GM21619 (cell line): ENCODE measurements around the gene HIP1.
"Not testable (repeated sequence)": the region's sequence is repeated elsewhere in the genome, so short reads cannot be mapped to it uniquely, and the experiment has no call there.

ENCODE experiments used
- ATAC-seq: cut with Tn5 transposase; IDR thresholded peaks from one replicate; pipeline ENCODE4 v1.9.1; 2021; ENCODE audit not compliant: unreplicated experiment

HIP1 gene

DNA sequence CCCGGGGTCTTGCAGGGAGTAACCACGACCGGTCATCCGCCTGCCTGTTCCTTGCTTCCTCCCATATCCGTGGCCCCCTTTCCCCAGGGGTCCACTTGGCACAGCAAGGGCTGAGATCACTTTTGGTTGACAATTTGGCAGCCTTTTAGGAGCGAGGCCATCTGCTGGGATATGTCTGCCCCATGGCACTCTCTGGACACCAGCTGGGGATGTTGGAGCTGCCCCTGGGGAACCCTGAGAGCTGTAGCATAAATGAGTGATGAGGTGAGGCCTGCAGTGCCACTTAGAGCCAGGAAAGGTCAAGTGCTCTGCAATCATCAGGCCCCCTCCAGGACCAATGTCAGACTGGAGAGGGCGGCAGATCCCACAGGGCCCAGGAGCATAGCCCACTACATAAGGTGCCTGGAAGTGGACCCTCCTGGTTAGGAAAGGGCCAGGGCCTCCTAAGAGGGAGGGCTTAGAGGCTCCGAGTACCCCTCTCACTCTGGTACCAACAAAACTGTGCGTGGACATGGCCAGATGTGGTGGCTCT lies 92.1 kb downstream of the HIP1 start:
- ATAC-seq, result no peak

DNA sequence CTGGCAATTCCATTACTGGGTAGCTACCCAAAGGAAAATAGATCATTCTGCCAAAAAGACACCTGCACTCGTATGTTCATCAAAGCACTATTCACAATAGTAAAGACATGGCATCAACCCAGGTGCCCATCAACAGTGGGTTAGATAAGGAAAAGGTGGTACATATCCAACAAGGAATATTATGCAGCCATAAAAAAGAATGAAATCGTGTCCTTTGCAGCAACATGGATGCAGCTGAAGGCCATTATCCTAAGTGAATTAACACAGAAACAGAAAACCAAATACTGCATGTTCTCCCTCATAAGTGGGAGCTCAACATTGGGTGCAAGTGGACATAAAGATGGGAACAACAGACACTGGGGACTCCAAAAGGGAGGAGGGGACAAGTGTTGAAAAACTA lies 93.2 kb downstream of the HIP1 start:
- no peak for ATAC-seq

DNA sequence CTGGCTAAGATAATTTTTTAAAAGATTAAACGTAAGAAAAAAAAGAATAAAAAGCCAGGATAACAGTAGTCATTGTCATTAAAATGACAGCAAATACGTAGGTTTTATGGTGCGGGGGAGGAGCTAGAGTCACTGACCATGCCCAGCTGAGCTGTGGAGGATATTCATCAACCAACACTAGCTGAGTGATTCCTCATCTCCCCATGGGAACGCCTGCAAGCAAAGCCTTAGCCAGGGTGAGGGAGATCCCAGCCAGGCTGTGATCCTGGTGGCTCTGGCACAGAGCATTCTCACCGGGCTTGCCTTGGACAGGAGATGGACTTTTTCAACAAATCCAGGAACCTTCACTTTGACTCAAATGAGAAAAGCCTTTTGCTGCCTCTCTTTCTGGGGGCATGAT lies 94.2 kb downstream of the HIP1 start:
- no peak for ATAC-seq

DNA sequence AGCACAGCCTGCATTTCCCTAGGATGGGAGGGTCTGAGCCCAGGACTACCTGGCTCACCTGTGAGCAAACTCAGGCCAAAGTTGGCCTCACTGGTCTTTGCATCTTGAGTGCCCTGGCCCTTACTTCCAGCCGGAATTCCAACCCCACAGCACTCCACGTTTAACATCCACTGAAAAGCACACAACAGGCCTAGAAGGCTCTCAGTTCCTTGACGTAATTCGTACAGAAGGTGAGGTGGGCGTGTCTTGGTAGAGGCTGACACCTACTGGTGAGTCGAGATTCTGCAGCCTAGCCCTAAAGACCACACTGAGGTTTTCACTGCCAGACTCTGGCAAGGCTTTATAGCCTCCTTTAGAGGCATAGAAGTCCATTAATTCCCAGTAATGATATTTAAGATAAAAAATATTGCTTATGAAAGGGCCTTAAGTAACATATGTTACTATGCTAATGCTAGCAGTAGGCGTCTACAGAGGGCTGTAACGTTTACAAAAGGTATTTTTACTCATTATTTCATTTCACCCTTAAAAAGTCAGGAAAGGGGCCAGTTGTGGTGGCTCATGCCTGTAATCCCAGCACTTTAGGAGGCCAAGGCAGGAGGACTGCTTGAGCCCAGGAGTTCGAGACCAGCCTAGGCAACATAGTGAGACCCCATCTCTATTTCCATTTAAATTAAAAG lies 95.8 kb downstream of the HIP1 start:
- peak; percentile 48 for ATAC-seq

DNA sequence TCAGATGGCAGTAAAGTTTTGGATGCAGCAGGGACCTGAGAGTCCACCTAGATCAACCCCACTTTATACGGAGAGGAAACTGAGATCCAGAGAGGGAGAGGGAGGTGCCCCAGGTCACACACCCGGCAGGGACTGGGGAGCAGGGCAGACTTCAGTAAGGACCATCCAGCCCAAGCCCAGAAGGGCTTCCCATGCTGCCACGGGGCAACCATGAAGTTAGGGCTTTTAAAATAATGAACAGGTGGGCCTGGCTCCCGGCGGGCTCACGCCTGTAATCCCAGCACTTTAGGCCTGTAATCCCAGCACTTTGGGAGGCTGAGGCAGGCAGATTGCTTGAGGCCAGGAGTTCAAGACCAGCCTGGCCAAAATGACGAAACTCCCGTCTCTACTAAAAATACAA lies 98.5 kb downstream of the HIP1 start:
- no peak for ATAC-seq

DNA sequence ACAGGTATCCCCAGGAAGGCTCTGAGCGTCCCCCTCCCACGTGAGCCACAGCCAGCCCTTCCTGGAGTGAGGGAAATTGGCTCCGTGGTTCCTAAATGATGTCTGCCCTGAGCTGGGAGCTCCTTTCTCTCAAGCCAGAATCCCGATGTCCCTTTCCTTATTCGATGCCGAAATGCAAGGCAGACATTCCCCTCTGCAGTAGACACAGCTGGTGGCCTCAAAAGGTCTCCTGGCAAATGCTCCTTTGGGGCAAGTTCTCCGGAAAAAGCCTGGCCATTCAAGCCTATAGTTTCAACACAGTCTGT lies 98.9 kb downstream of the HIP1 start:
- ATAC-seq, result no peak

DNA sequence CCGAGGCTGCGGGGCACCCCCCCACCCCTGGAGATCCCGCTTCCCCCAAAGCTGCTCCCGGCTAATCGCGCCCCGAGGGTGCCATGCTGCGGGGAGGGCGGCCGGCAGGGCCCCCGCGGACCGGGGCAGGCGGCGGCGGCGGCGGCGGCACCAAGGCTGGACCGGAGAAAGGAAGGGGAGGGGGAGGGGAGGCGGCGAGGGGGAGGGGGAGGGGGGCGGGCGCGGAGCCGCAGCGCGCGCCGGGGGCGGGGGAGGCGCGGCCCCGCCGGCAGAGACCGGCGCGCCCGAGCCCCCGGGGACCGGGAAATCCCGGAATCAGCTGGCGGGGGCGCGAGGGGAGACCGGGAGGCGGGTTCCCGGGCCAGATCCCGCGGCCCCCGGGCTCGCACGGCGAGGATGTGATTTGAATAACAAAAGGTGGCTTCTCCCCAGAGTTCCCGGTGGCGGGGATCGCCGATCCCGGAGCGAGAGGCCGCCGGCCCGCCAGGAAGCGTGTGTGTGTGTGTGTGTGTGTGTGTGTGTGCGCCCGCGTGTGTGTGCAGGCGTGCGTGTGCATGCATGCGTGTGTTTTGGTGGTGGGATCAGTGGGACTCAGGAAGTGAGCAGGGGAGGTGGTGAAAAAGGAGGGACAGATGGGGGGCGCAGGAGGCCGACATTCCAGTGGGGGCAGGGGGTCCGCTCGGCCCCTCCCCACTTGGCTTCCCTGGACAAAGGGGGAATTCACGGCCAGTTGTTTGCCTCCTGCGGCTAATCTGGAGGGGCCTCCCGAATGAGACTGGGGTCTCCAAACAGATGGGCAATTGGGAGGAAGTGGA lies 99.5 kb downstream of the HIP1 start:
- ATAC-seq, result no peak

DNA sequence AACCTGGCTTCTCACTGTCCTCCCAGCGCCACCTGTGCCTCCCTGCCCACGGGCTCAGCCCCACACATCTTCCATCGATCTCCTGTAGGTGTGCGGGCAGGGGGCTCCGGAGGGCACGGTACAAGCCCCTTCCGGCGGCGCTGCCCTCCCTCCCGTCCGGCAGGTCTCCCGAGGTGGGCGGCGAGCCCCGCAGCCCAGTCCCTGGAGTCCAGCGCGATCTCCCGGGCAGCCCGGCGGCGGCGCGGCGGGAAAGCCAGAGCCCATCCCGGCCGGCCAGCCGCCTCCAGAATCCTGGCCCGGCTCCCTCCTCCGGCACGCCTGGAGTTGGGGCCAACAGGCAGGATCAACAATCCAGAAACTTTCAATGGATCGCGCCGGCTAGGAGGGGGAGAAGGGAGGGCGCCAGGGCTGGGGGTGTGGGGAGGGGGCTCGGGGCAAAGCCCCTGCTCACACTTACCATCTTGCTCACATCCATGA lies 100.1 kb downstream of the HIP1 start:
- ATAC-seq, result no peak

DNA sequence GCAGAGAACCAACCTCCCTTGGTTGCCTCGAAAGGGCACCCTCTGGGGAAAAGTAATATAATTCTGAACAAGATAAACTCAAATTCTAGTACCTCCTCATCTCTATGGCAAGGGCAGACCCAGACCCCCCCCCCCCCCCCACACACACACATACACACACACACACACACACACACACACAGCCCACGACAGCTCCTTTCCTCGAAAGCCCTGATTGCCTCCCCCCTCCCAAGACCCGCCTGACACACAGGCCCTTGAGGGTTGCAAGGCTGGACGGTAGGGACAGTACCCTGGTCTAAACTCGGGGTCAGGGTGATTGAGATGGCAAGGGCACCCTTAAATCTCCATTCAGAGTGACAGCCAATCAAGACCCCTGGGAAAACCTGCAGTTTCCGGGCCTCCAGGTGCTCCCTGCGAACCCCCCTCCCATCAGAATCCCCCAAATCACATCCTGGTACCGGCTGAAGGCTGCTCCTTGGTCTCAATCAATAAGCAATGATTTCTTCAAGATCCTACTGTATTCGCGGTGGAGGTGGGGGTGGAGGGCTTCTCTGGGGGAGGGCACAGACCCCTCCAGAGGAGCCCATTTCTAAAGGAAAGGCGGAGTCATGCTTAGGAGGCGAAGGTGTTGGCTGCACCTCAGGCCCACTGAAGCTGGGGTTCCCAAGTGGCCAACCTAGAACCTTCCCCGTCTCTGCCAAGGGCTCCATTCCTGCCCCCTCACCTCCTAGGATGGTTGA lies 100.7 kb downstream of the HIP1 start:
- no peak for ATAC-seq

DNA sequence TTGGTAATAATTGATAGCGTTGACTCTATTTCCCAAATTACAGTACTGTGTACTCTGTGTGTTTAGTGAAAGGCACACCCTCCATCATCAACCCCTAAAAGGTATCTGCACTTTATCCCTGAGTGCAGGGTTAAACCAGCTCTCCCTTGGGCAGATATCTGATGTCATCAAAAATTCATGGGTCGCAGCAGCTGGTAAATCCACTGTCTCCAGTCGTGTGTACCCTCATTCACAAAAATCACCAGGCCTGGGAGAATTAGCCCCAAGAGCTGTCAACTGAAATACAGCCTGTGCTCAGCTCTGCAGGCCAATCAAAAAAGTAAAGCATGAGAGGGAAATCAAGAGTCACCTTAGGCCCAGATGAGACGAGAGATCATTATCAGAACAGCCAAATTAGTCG lies 103.7 kb downstream of the HIP1 start:
- no peak for ATAC-seq

DNA sequence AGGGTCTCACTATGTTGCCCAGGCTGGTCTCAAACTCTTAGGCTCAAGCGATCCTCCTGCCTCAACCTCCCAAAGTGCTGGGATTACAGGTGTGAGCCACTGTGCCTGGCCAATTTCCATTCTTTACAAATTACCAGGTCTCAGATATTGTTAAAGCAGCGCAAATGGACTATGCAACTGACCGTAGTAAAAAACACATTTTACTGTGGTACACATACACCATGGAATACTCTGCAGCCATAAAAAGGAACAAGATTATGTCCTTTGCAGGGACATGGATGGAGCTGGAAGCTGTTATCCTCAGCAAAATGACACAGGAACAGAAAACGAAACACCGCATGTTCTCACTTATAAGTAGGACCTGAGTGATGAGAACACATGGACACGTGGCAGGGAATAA lies 106.2 kb downstream of the HIP1 start:
- ATAC-seq, result not testable (repeated sequence)

DNA sequence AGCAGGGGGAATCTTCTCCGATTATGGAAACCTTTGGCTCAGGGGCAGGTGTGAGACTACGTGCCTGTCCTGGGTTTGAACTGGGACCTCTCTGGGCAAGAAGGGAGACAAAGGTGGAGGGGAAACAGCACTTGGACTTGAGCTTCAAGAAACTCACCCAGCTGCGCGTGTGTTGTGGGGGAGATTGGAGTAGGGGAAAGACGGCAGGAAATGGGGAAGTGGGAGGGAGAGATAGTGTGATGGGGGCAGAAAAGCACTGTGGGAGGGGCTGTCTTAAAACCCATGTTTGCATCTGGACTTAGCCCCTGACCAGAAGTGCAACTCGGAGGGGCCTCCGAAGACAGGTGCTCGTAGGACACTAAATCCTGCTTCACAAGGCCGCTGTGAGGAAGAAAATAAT lies 107.0 kb downstream of the HIP1 start:
- no peak for ATAC-seq

DNA sequence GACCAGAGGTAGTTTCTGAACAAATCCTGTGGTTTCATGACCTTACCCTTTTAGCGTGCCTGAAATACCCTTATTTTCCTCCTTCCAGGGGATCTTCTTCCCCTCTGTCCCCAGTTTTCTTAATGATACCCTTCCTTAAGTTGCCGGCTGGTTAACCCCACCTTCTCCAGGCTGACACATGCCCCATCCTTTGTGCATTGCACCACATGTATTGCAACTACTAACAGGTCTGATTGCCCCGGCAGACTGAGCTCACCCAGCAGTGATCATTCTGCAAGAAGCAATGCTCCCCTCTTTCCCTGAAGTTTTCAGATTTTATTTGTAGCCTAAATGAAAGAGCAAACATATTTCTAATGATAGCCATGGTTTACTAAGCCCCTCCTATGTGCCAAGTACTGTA lies 108.2 kb downstream of the HIP1 start:
- no peak for ATAC-seq

DNA sequence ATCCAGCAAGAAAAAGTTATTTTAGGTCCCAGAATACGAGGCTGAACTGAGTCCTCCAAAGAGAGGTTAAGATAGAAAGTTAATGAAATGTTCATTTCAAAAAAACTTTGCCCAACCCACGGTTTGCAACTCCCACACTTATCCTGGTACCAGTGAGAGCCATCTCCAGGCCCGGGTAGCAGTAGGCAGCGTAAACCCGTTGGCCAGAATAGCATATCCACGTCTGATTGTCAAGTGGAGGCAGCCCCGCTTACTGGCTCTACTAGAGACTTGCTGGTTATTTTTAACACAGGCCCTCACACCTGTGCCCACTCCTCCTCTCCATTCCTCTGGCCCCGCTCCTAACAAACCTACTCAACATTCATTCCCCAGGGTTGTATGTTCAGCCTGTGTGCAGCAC lies 109.7 kb downstream of the HIP1 start:
- ATAC-seq, result no peak

DNA sequence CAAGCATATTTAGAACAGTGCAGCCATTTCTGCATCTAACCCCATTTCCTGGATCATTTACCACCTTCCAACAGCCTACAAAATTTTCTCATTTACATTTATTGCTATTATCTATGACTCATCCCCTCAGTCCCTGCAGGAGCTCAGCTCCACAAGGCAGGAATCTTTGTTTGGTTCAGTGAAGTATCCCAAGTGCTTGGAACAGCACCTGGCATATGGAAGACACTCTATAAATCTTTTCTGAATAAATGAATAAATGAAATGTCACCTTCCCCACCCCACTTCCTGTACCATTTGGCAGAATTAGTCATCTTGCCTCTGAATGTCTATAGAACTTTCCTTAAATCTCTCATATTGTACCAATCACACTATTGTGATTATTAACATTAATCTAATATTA lies 110.7 kb downstream of the HIP1 start:
- ATAC-seq, result no peak

DNA sequence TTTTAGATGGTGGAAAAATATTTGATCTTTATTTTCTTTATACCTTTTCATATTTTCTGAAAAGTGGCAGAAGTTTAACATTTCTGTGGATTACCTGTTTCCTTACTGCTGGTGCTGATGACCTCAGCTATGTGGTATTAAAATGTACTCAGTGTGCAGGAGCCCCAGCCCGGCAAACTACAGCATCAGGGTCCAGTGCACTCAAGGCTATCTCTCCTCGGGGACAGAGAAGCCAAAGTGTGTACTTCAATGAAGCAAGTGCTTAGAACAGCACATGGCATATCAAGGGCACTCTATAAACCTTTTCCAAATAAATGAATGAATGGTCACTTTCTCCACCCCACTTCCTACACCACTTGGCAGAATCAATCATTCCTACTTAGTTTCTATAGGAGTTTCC lies 111.8 kb downstream of the HIP1 start:
- no peak for ATAC-seq

DNA sequence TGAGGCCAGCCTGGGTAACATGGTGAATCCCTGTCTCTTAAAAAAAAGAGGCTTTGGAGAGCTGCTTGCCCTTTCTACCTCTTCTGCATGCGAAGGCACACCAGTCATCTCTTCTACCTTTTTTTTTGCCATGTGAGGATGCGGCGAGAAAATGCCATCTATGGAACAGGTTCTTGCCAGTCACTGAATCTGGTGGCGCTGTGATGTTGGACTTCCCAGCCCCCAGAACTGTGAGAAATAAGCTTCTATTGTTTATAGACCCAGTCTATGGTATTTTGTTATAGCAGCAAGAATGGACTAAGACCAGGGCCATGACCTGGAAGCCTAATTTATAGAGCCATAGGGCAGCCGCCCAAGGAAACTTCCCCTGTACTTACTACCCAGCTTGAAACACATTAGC lies 112.9 kb downstream of the HIP1 start:
- ATAC-seq, result no peak

DNA sequence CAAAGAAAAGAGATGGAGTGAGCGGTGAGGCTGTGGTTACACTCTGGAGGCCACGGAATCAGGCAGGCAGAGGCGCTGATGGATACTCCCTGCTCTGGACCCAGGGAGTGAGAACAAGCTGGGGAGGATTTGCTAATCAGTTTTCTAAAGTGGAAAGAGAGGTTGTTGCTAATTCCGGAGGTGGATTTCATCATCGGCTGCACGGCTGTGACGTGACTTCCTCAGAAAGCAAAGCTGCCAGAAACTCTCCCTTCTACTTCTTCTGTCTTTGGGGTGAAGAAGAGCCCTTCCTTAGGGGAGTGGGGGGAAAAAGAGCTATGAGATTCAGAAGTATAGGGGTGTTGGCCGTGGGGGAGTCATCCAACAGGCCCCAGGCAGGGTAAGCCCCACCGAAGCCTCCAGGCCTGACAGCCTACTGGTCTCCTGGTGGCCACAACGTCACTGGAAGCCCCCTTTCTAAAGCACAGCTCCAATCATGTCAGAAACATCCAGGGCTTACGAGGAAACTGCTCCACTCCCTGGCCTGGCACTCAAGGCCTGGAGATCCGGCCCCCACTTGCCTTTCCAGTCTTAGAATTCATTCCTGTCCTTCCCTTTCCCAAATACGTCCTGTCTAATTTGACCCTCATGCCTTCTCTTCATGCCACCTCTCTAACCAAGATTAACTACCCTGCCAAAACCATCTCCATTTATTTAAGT lies 114.5 kb downstream of the HIP1 start:
- no peak for ATAC-seq

DNA sequence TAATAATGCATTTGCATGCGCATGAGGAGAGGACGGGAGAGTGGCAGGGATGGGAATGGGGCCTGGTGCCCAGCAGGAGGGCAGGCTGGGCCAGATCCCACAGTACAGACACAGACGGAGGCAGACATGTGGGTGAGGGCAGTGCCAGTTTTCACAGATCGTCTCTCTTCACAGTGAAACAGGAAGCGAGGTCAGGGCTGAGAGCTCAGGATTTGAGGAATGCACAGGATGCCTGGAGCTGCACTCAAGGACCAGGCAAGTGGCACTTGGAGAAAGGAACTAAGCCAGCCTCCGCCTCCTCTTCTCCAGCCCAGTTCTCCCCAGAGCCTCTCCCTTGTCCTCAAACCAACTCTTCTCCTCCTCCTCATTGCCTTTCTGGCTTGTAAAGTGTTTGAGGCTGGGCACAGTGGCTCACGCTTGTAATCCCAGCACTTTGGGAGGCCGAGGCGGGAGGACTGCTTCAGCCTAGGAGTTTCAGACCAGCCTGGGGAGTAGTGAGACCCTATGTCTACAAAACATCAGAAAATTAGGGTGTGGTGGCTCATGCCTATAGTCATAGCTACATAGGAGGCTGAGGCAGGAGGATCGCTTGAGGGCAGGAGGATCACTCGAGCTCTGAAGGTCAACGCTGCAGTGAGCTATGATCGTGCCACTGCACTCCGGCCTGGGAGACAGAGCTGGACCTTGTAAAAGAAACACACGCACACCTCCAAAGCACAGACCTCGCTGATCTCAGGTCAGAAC lies 115.2 kb downstream of the HIP1 start:
- ATAC-seq, result no peak

DNA sequence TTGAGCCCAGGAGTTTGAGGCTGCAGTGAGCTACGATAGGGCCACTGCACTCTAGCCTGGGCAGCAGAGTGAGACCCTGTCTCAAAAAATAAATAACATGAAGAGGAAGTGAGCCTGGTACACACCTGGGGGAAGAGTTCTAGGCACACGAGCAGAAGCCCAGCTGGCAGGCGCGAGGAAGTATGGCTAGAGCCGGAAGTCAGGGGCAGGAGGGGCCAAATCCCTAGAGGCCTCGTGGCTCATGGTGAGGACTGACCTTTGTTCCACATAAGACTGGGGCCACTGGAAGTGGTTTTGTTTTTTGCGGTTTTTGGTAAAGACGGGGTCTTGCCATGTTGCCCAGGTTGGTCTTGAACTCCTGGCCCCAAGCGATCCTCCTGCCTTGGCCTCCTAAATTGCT lies 117.6 kb downstream of the HIP1 start:
- ATAC-seq, result peak; percentile 44

DNA sequence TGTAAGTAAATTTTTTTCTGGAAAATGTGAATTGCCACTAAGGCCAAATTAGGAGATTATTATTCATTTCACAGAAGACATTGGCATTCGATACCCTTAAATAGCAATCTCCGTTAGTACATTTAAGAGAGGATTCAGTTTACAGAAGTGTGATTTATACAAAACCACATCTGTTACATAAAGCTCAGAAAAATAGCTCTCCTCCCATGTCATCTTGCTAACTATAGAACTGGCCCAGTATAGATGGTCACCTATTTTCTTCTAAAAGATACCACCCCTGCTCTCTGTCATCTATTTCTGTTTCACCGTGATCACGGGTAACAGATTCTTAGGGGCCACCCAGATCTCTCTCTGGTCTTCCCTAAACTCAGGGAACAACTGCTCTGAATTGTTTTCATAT lies 119.1 kb downstream of the HIP1 start:
- no peak for ATAC-seq
